Stimulated activated naive CD4-positive, alpha-beta T cell (primary cell): ENCODE results near the gene ZNF431.
"Not testable (repeated sequence)": the region's sequence is repeated elsewhere in the genome, so short reads cannot be mapped to it uniquely, and the experiment has no call there.

Experiments used
- DNase-seq, 6 experiments: peaks; one replicate each; lab custom pipeline; 2025; lab: John Stamatoyannopoulos, UW

ZNF431 gene

GRCh38 chr19:21147540-21147939 is 5.7 kb downstream of the ZNF431 start:
- DNase-seq: no peak

GRCh38 chr19:21148681-21149080 is 6.8 kb downstream of the ZNF431 start:
- no peak for DNase-seq

GRCh38 chr19:21149877-21150276 is 8.0 kb downstream of the ZNF431 start:
- DNase-seq: no peak

GRCh38 chr19:21151460-21151859 is 9.6 kb downstream of the ZNF431 start:
- DNase-seq: no peak

- DNase-seq: no peak
Observed at GRCh38 chr19:21158523-21159135, 16.8 kb downstream of the ZNF431 start.

GRCh38 chr19:21164541-21164940 is 22.7 kb downstream of the ZNF431 start:
- no peak for DNase-seq

- no peak for DNase-seq
Observed at GRCh38 chr19:21166436-21166835, 24.6 kb downstream of the ZNF431 start.

GRCh38 chr19:21197590-21198295 is 55.9 kb downstream of the ZNF431 start:
- DNase-seq: no peak

- DNase-seq: peak in 3 of 6 experiments; percentile 8 to 60 (median 21)
Observed at GRCh38 chr19:21202865-21203494, 61.1 kb downstream of the ZNF431 start.

GRCh38 chr19:21210037-21210621 is 68.3 kb downstream of the ZNF431 start:
- no peak for DNase-seq

- no peak for DNase-seq
Observed at GRCh38 chr19:21221693-21222092, 79.9 kb downstream of the ZNF431 start.

GRCh38 chr19:21229938-21230337 is 88.1 kb downstream of the ZNF431 start:
- DNase-seq: not testable (repeated sequence)

GRCh38 chr19:21233691-21234090 is 91.9 kb downstream of the ZNF431 start:
- no peak for DNase-seq

- not testable (repeated sequence) for DNase-seq
Observed at GRCh38 chr19:21236751-21237150, 94.9 kb downstream of the ZNF431 start.

GRCh38 chr19:21238670-21239069 is 96.8 kb downstream of the ZNF431 start:
- no peak for DNase-seq
